ENCODE results near the gene KIF17.
A peak's percentile ranks its signal among the peaks of the same experiment; 100 is the strongest.

KIF17 gene

DNA sequence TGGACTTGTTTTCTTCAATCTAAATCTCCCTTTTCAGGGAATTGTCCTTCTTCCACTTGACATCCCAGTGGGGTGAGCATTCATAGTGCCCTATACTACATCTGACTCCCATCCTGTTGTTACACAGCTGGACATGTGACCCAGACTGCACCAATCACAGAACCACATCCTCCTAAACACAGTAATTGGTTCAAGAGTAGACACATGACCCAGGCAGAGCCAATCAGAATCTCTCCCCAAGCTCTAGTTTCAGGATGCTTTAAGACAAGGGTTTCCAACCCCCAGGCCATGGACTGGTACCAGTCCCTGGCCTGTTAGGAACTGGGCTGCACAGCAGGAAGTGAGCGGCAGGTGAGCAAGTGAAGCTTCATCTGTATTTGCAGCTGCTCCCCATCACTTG lies 51.0 kb downstream of the KIF17 start:
- no peak for TF ChIP-seq CTCF (IDR thresholded peaks at IDR 0.05; ENCODE audit: low read depth, low read length, poor library complexity, severe bottlenecking)
- no peak for TF ChIP-seq EZH2phosphoT487 (IDR thresholded peaks at IDR 0.05; ENCODE audit: borderline replicate concordance, low read length)
- Histone ChIP-seq H3F3A (ENCODE audit: control insufficient read depth, insufficient read depth) (no peaks in the 10 kb centered on the region), H3K79me2 (ENCODE audit: control insufficient read depth, low read length) (peaks cover 3% of the 10 kb centered on the region), H3K9me2 (replicated peaks; ENCODE audit: control insufficient read depth, low read length) (no peaks in the 10 kb centered on the region), H3K27me3 (ENCODE audit: control insufficient read depth, low read length) (no peaks in the 10 kb centered on the region), H3K4me2 (ENCODE audit: low read length) (peak overlapping the region; percentile 38; the same call in 1 of the 2 replicates), H3K36me3 (ENCODE audit: control insufficient read depth, low read length) (no peaks in the 10 kb centered on the region), H4K20me1 (ENCODE audit: control insufficient read depth, insufficient read depth, low read depth, low read length) (no peaks in the 10 kb centered on the region), H3K9me3 (ENCODE audit: control insufficient read depth, insufficient read depth, low read length) (0 out of 2 replicates have a peak, but pooled peaks cover 2% of the 10 kb centered on the region), H3K27ac (ENCODE audit: low read depth, low read length) (no peak overlapping the region), H3K4me1 (ENCODE audit: control insufficient read depth, low read length) (peaks cover 24% of the 10 kb centered on the region), H3K4me3 (ENCODE audit: low read length) (peak overlapping the region; percentile 34)

DNA sequence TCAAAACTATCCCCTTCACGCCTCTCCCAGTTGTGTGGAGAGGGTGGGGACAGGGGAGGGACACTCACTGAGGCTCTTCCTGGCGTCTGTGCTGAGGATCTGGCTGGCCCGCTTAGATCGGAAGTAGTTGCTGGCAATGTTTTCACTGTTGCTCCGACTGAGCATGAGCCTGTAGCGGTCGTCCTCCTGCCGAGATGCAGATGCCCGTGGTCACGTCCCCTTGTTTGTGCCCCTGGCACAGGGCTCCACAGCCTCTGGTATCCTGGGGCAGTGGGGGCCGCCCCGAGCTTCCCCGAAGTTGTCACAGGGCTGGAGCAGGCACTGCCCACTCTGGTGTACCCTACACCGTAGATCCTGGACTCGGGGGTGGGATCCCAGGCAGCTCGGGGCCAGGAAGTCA lies 51.7 kb downstream of the KIF17 start:
- Histone ChIP-seq H4K20me1 (ENCODE audit: control insufficient read depth, insufficient read depth, low read depth, low read length) (no peaks in the 10 kb centered on the region), H3K9me2 (replicated peaks; ENCODE audit: control insufficient read depth, low read length) (no peaks in the 10 kb centered on the region), H3F3A (ENCODE audit: control insufficient read depth, insufficient read depth) (no peaks in the 10 kb centered on the region), H3K9me3 (ENCODE audit: control insufficient read depth, insufficient read depth, low read length) (0 out of 2 replicates have a peak, but pooled peaks cover 2% of the 10 kb centered on the region), H3K27me3 (ENCODE audit: control insufficient read depth, low read length) (no peaks in the 10 kb centered on the region), H3K27ac (ENCODE audit: low read depth, low read length) (no peak overlapping the region), H3K36me3 (ENCODE audit: control insufficient read depth, low read length) (no peaks in the 10 kb centered on the region), H3K4me3 (ENCODE audit: low read length) (no peak overlapping the region), H3K4me1 (ENCODE audit: control insufficient read depth, low read length) (peaks cover 24% of the 10 kb centered on the region), H3K4me2 (ENCODE audit: low read length) (no peak overlapping the region), H3K79me2 (ENCODE audit: control insufficient read depth, low read length) (peaks cover 5% of the 10 kb centered on the region)
- TF ChIP-seq EZH2phosphoT487 (IDR thresholded peaks at IDR 0.05; ENCODE audit: borderline replicate concordance, low read length) (no peak), CTCF (IDR thresholded peaks at IDR 0.05; ENCODE audit: low read depth, low read length, poor library complexity, severe bottlenecking) (no peak)

DNA sequence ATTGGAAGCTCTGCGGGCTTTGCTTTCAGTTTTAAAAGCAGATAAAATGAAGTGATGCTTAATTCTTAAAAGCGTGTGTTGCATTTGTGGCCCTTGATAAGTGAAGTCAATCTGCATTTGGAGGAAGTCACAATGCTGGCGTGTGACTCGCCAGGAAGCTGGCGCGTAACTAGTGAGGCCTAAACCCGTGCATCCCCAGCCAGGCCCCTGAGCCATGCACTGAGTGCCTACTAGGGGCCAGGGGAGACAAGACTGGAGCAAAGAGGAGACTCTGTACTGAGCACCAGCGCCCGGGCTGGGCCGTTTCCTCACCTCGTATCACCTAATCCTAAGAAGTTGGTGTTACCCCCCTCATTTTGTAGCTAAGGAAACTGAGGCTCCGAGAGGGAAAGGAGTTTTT lies 52.1 kb downstream of the KIF17 start:
- TF ChIP-seq CTCF (IDR thresholded peaks at IDR 0.05; ENCODE audit: low read depth, low read length, poor library complexity, severe bottlenecking) (no peak), EZH2phosphoT487 (IDR thresholded peaks at IDR 0.05; ENCODE audit: borderline replicate concordance, low read length) (no peak)
- H4K20me1 ChIP-seq (ENCODE audit: control insufficient read depth, insufficient read depth, low read depth, low read length), result no peaks in the 10 kb centered on the region
- H3F3A ChIP-seq (ENCODE audit: control insufficient read depth, insufficient read depth), result no peaks in the 10 kb centered on the region

More for the DNA sequence above, 52.1 kb downstream of the KIF17 start:
- H3K79me2 ChIP-seq (ENCODE audit: control insufficient read depth, low read length), result peaks cover 9% of the 10 kb centered on the region
- H3K36me3 ChIP-seq (ENCODE audit: control insufficient read depth, low read length), result peaks cover 4% of the 10 kb centered on the region
- no peak overlapping the region for H3K27ac ChIP-seq (ENCODE audit: low read depth, low read length)
- no peak overlapping the region for H3K4me2 ChIP-seq (ENCODE audit: low read length)
- H3K9me3 ChIP-seq (ENCODE audit: control insufficient read depth, insufficient read depth, low read length), result 0 out of 2 replicates have a peak, but pooled peaks cover 2% of the 10 kb centered on the region
- H3K9me2 ChIP-seq (replicated peaks; ENCODE audit: control insufficient read depth, low read length), result no peaks in the 10 kb centered on the region
- no peak overlapping the region for H3K4me3 ChIP-seq (ENCODE audit: low read length)
- H3K27me3 ChIP-seq (ENCODE audit: control insufficient read depth, low read length), result no peaks in the 10 kb centered on the region
- peaks cover 24% of the 10 kb centered on the region for H3K4me1 ChIP-seq (ENCODE audit: control insufficient read depth, low read length)

All from DOHH2 (cell line).